Measurements from ENCODE around the gene MLLT6.

DNA sequence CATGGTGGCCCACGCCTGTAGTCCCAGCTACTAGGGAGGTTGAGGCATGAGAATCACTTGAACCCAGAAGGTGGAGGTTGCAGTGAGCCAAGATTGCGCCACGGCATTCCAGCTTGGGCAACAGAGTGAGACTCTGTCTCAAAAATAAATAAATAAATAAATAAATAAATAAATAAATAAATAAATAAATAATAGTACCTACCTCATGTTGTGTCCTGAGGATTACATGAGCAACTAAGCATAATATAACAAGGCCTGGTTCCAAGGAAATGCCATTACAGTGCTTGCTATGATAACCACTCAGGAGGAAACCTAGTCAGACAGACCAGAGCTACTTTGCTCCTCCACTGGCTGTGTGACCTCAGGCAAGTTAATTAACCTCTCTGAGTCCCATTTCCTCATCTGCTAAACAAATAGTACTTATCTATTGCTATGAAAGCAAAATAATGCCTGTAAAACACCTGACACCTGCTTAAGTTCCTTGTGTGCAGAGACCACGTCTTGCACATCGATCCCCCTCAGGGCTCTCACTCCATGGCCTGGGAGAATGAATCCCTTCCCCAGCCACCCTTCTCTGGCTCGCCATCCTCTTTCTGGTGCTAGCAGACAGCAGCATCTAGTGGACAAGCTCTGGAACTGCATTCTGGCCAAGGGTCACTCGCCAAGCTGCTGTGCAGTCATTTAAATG lies 37.8 kb upstream of the MLLT6 start:
- TF ChIP-seq POLR2A (IDR thresholded peaks at IDR 0.05; ENCODE audit: low read length) (no peak), GATA1 (IDR thresholded peaks at IDR 0.05; ENCODE audit: low read depth, low read length) (no peak)
